Right lung (tissue), 5 donors: Measurements from ENCODE around the gene KIAA0232. TPM values are rescaled to one million over a fixed set of nuclear protein-coding genes. Genes with fewer than 3 reads are reported as not detected.
"Not testable (repeated sequence)": the region's sequence is repeated elsewhere in the genome, so short reads cannot be mapped to it uniquely, and the experiment has no call there.

Experiments
- DNase-seq, 2 donors: peaks; one replicate each; pipeline ENCODE4 v3.0.0-alpha.2; 2013
- polyA plus RNA-seq, 5 donors: library from polyadenylated mRNA; unstranded; fragments of 120-200 nt; gene quantifications; one replicate each; pipeline versions ENCODE4 v1.2.1 to v1.2.3, GENCODE V29; 2013; ENCODE audit warnings: inconsistent platforms in 1 of 5, low replicate concordance in 1 of 5; ENCODE audit not compliant: insufficient read length in 5 of 5, insufficient read depth in 1 of 5

KIAA0232 gene
- polyA plus RNA-seq, 5 donors, result 21.5 to 36.4 (median 27.8) TPM

- no peak for DNase-seq
Observed at GRCh38 chr4:6804082-6804752, 21.7 kb downstream of the KIAA0232 start.

GRCh38 chr4:6806924-6807626 is 24.5 kb downstream of the KIAA0232 start:
- DNase-seq, result no peak

GRCh38 chr4:6808259-6808658 is 25.7 kb downstream of the KIAA0232 start:
- no peak for DNase-seq

- no peak for DNase-seq
Observed at GRCh38 chr4:6811165-6811564, 28.6 kb downstream of the KIAA0232 start.

- DNase-seq, result no peak
Observed at GRCh38 chr4:6812766-6813165, 30.2 kb downstream of the KIAA0232 start.

- no peak for DNase-seq
Observed at GRCh38 chr4:6813725-6814124, 31.2 kb downstream of the KIAA0232 start.

- no peak for DNase-seq
Observed at GRCh38 chr4:6815029-6815836, 32.7 kb downstream of the KIAA0232 start.

GRCh38 chr4:6819295-6819694 is 36.8 kb downstream of the KIAA0232 start:
- no peak for DNase-seq

- DNase-seq, result no peak
Observed at GRCh38 chr4:6820695-6821094, 38.2 kb downstream of the KIAA0232 start.

GRCh38 chr4:6824071-6824470 is 41.5 kb downstream of the KIAA0232 start:
- DNase-seq, result no peak

GRCh38 chr4:6824772-6825402 is 42.4 kb downstream of the KIAA0232 start:
- DNase-seq, result no peak

GRCh38 chr4:6825403-6825802 is 42.9 kb downstream of the KIAA0232 start:
- no peak for DNase-seq

- no peak for DNase-seq
Observed at GRCh38 chr4:6826781-6827508, 44.4 kb downstream of the KIAA0232 start.

GRCh38 chr4:6829086-6829485 is 46.6 kb downstream of the KIAA0232 start:
- DNase-seq, result no peak

- no peak for DNase-seq
Observed at GRCh38 chr4:6834867-6835266, 52.3 kb downstream of the KIAA0232 start.

GRCh38 chr4:6835616-6836015 is 53.1 kb downstream of the KIAA0232 start:
- not testable (repeated sequence) for DNase-seq

GRCh38 chr4:6837106-6837505 is 54.6 kb downstream of the KIAA0232 start:
- not testable (repeated sequence) for DNase-seq

- DNase-seq, result no peak
Observed at GRCh38 chr4:6839579-6839978, 57.1 kb downstream of the KIAA0232 start.

GRCh38 chr4:6840062-6840976 is 57.8 kb downstream of the KIAA0232 start:
- no peak for DNase-seq

GRCh38 chr4:6845027-6845426 is 62.5 kb downstream of the KIAA0232 start:
- no peak for DNase-seq
